Breast epithelium (tissue), 3 donors: ENCODE measurements around the gene SMC4.

Experiments
- POLR2A ChIP-seq: fragments of 450-650 bp; IDR thresholded peaks from one replicate; pipeline ENCODE4 v1.6.1; 2016; ENCODE audit warnings: antibody characterized with exemption, mild to moderate bottlenecking, moderate library complexity
- POLR2AphosphoS5 ChIP-seq, 3 donors: sonication (generic); formaldehyde crosslinking; IDR thresholded peaks; one replicate each; pipeline ENCODE4 v1.6.1; 2017; ENCODE audit warnings: antibody characterized with exemption in 3 of 3
- TF ChIP-seq, protein P1 (sequence below), 3 donors: fragments of 450-650 bp; IDR thresholded peaks; one replicate each; pipeline ENCODE4 v1.5.1; 2016 to 2017; ENCODE audit warnings: antibody characterized with exemption in 3 of 3, mild to moderate bottlenecking in 3 of 3, moderate library complexity in 3 of 3

DNA sequence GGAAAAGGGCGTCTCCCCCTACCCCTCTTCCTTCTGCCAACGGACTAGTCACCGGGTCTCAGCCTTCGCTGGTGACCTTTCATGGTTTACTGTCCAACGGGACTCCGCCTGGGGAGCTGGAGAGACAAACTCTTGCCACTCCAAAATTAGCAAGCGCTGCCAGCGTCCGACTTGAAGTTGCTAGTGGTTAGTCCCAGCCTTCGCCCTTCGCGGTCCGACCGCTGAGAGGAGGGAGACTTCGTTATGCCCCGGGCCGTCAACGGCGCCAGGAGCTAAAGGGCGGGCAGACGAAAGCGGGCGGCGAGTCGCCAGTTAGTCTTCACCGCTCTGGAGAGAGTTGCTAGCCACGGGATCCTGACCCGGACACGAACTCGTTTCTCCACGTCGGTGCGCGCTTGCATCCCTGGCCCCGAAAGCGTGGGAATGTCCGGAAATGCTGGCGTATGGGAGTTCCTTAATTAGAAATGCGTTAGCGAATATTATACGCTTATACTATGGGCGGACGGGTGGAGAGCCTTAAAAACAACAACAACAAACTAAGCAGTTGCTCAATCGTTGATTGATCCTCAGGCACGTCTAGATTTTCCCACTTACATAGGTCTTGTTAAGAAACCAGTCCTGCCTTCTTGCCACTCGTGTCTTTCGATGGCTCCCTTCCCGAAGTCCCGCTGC, 716 bp downstream of the SMC4 start:
- TF ChIP-seq POLR2A = no peak
- TF ChIP-seq, protein P1, sequence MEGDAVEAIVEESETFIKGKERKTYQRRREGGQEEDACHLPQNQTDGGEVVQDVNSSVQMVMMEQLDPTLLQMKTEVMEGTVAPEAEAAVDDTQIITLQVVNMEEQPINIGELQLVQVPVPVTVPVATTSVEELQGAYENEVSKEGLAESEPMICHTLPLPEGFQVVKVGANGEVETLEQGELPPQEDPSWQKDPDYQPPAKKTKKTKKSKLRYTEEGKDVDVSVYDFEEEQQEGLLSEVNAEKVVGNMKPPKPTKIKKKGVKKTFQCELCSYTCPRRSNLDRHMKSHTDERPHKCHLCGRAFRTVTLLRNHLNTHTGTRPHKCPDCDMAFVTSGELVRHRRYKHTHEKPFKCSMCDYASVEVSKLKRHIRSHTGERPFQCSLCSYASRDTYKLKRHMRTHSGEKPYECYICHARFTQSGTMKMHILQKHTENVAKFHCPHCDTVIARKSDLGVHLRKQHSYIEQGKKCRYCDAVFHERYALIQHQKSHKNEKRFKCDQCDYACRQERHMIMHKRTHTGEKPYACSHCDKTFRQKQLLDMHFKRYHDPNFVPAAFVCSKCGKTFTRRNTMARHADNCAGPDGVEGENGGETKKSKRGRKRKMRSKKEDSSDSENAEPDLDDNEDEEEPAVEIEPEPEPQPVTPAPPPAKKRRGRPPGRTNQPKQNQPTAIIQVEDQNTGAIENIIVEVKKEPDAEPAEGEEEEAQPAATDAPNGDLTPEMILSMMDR (IDR thresholded peaks at IDR 0.05) = no peak
- TF ChIP-seq POLR2AphosphoS5 (IDR thresholded peaks at IDR 0.05) = no peak
